Measurements from ENCODE around the gene TGFBI. TPM values are rescaled to one million over a fixed set of nuclear protein-coding genes. Genes with fewer than 3 reads are reported as not detected.

Gene TGFBI
- total and polyA plus RNA-seq, 9 donors, result 164 to 351 (median 213) TPM

- Histone ChIP-seq H3K4me1 (ENCODE audit: control insufficient read depth, insufficient read depth, low read length) (peaks cover 53% of the 10 kb centered on the region), H3K36me3 (ENCODE audit: control insufficient read depth, insufficient read depth, low read length) (peaks cover 47% of the 10 kb centered on the region), H3K9me3 (replicated peaks; ENCODE audit: control insufficient read depth, low read depth, low read length) (no peaks in the 10 kb centered on the region), H3K27ac (ENCODE audit: low read length) (peak overlapping the region; percentile 93), H3K4me3 (ENCODE audit: low read length) (no peak overlapping the region), H3K27me3 (ENCODE audit: control insufficient read depth, insufficient read depth, low read length) (no peaks in the 10 kb centered on the region)
- no peak for DNase-seq
- WGBS (ENCODE audit: insufficient coverage), result 68% methylated on average over 4 of the region's 6 CpGs
Measured at GRCh38 chr5:136058972-136059354, 30.2 kb downstream of the TGFBI start.

DNA sequence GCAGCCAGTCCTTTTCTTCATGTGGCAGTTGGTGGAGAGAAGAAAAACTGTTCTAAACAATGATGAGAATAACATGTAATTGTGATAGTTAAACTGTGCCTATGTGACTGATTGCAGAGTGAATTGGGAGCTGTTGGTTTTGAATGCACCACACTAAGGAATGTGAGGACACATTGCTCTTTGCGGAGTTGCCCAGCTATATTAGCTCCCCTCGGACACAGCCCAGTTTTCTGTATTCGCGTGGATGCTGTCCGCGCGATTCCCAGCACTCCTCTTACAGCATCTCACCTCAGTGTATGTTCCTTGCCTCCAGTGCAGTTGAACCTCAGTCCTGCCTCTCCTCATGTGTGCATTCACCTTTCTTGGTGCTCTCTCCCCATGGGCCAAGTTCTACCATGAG, 32.2 kb downstream of the TGFBI start:
- H3K4me1 ChIP-seq (ENCODE audit: control insufficient read depth, insufficient read depth, low read length), result peaks cover 43% of the 10 kb centered on the region
- H3K27me3 ChIP-seq (ENCODE audit: control insufficient read depth, insufficient read depth, low read length), result no peaks in the 10 kb centered on the region
- 94% methylated on average over 7 of the region's 7 CpGs for WGBS (ENCODE audit: insufficient coverage)
- no peak for DNase-seq
- peaks cover 48% of the 10 kb centered on the region for H3K36me3 ChIP-seq (ENCODE audit: control insufficient read depth, insufficient read depth, low read length)
- no peak overlapping the region for H3K4me3 ChIP-seq (ENCODE audit: low read length)
- H3K9me3 ChIP-seq (replicated peaks; ENCODE audit: control insufficient read depth, low read depth, low read length), result no peaks in the 10 kb centered on the region
- H3K27ac ChIP-seq (ENCODE audit: low read length), result no peak overlapping the region

GRCh38 chr5:136061630-136062365, 33.0 kb downstream of the TGFBI start:
- WGBS (ENCODE audit: insufficient coverage), result 88% methylated on average over 6 of the region's 6 CpGs
- no peak overlapping the region for H3K27ac ChIP-seq (ENCODE audit: low read length)
- H3K36me3 ChIP-seq (ENCODE audit: control insufficient read depth, insufficient read depth, low read length), result peaks cover 44% of the 10 kb centered on the region

GRCh38 chr5:136062366-136063274, 33.8 kb downstream of the TGFBI start:
- Histone ChIP-seq H3K27ac (ENCODE audit: low read length) (no peak overlapping the region), H3K9me3 (replicated peaks; ENCODE audit: control insufficient read depth, low read depth, low read length) (no peaks in the 10 kb centered on the region), H3K4me3 (ENCODE audit: low read length) (no peak overlapping the region), H3K4me1 (ENCODE audit: control insufficient read depth, insufficient read depth, low read length) (peaks cover 36% of the 10 kb centered on the region), H3K27me3 (ENCODE audit: control insufficient read depth, insufficient read depth, low read length) (no peaks in the 10 kb centered on the region), H3K36me3 (ENCODE audit: control insufficient read depth, insufficient read depth, low read length) (peaks cover 39% of the 10 kb centered on the region)
- DNase-seq, result no peak
- WGBS (ENCODE audit: insufficient coverage), result 83% methylated on average over 1 of the region's 6 CpGs

More at GRCh38 chr5:136061630-136062365, 33.0 kb downstream of the TGFBI start:
- no peak for DNase-seq
- Histone ChIP-seq H3K4me1 (ENCODE audit: control insufficient read depth, insufficient read depth, low read length) (peaks cover 40% of the 10 kb centered on the region), H3K27me3 (ENCODE audit: control insufficient read depth, insufficient read depth, low read length) (no peaks in the 10 kb centered on the region), H3K4me3 (ENCODE audit: low read length) (no peak overlapping the region), H3K9me3 (replicated peaks; ENCODE audit: control insufficient read depth, low read depth, low read length) (no peaks in the 10 kb centered on the region)

GRCh38 chr5:136063778-136064465, 35.1 kb downstream of the TGFBI start:
- Histone ChIP-seq H3K4me1 (ENCODE audit: control insufficient read depth, insufficient read depth, low read length) (peaks cover 23% of the 10 kb centered on the region), H3K36me3 (ENCODE audit: control insufficient read depth, insufficient read depth, low read length) (peaks cover 36% of the 10 kb centered on the region), H3K27ac (ENCODE audit: low read length) (no peak overlapping the region), H3K4me3 (ENCODE audit: low read length) (no peak overlapping the region), H3K27me3 (ENCODE audit: control insufficient read depth, insufficient read depth, low read length) (no peaks in the 10 kb centered on the region), H3K9me3 (replicated peaks; ENCODE audit: control insufficient read depth, low read depth, low read length) (peaks cover 3% of the 10 kb centered on the region)
- 72% methylated on average over 5 of the region's 8 CpGs for WGBS (ENCODE audit: insufficient coverage)
- no peak for DNase-seq

GRCh38 chr5:136064510-136064909, 35.7 kb downstream of the TGFBI start:
- Histone ChIP-seq H3K4me1 (ENCODE audit: control insufficient read depth, insufficient read depth, low read length) (peaks cover 20% of the 10 kb centered on the region), H3K9me3 (replicated peaks; ENCODE audit: control insufficient read depth, low read depth, low read length) (peaks cover 3% of the 10 kb centered on the region), H3K27ac (ENCODE audit: low read length) (no peak overlapping the region), H3K4me3 (ENCODE audit: low read length) (no peak overlapping the region), H3K36me3 (ENCODE audit: control insufficient read depth, insufficient read depth, low read length) (peaks cover 34% of the 10 kb centered on the region), H3K27me3 (ENCODE audit: control insufficient read depth, insufficient read depth, low read length) (no peaks in the 10 kb centered on the region)
- no peak for DNase-seq
- 80% methylated on average over 1 of the region's 4 CpGs for WGBS (ENCODE audit: insufficient coverage)

DNA sequence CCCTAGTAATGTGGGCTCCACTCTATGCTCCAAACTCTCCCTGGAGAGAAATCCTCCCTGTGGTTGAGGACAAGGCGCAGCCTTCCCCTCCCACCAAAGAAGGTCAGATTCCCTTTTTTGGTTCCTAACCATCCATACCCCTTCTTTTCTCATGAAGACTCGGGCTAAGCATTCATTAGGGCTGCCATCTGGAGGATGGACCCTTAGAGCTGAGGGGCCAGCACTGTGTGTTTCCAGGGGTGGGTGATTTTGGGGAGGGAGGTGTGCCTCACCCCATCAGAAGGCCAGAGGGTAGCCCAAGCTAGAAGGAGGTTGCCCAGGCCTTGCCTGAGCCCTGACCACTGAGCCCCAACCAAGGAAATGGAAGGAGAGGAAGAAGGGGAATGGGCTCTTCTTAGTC, 36.8 kb downstream of the TGFBI start:
- Histone ChIP-seq H3K9me3 (replicated peaks; ENCODE audit: control insufficient read depth, low read depth, low read length) (peaks cover 3% of the 10 kb centered on the region), H3K36me3 (ENCODE audit: control insufficient read depth, insufficient read depth, low read length) (peaks cover 26% of the 10 kb centered on the region), H3K4me1 (ENCODE audit: control insufficient read depth, insufficient read depth, low read length) (peaks cover 21% of the 10 kb centered on the region), H3K27ac (ENCODE audit: low read length) (peak overlapping the region; percentile 86), H3K27me3 (ENCODE audit: control insufficient read depth, insufficient read depth, low read length) (no peaks in the 10 kb centered on the region), H3K4me3 (ENCODE audit: low read length) (no peak overlapping the region)
- WGBS (ENCODE audit: insufficient coverage), result no CpG with 5 or more reads among the region's 2 CpGs
- DNase-seq, result no peak

DNA sequence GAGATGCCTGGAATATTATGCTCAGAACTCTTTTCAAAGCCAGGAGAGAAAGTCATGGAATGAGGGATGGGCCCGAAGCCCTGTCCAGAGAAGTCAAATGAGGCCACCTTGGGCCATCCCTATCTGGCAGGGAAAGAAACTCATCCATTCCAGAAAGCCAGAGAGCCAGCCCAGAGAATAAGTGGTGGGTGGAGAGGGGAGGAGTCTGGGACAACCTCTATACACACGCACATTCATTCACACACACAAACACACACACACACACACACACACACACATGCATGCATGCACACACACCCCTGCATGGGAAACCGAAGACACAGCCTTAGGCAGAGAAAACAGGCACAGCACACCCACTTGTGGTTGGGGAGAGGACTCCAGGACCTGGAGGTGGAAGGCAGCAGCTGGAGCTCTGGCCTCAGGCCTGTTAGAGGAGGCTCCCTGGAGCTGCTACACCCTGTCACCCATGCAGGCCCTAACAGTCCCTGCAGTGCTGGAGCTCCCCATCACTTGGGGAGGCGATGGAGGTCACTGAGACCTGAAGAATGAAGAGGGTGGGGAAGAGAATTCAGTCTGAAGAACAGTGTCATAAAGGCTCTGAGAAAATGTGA, 38.0 kb downstream of the TGFBI start:
- no peak overlapping the region for H3K4me3 ChIP-seq (ENCODE audit: low read length)
- H3K27ac ChIP-seq (ENCODE audit: low read length), result peak overlapping the region; percentile 68
- no peaks in the 10 kb centered on the region for H3K27me3 ChIP-seq (ENCODE audit: control insufficient read depth, insufficient read depth, low read length)
- peaks cover 3% of the 10 kb centered on the region for H3K9me3 ChIP-seq (replicated peaks; ENCODE audit: control insufficient read depth, low read depth, low read length)
- DNase-seq, result peak; percentile 95
- peaks cover 17% of the 10 kb centered on the region for H3K36me3 ChIP-seq (ENCODE audit: control insufficient read depth, insufficient read depth, low read length)
- 78% methylated on average over 1 of the region's 4 CpGs for WGBS (ENCODE audit: insufficient coverage)
- peaks cover 28% of the 10 kb centered on the region for H3K4me1 ChIP-seq (ENCODE audit: control insufficient read depth, insufficient read depth, low read length)

- Histone ChIP-seq H3K4me1 (ENCODE audit: control insufficient read depth, insufficient read depth, low read length) (peaks cover 28% of the 10 kb centered on the region), H3K9me3 (replicated peaks; ENCODE audit: control insufficient read depth, low read depth, low read length) (peaks cover 3% of the 10 kb centered on the region), H3K36me3 (ENCODE audit: control insufficient read depth, insufficient read depth, low read length) (peaks cover 11% of the 10 kb centered on the region), H3K4me3 (ENCODE audit: low read length) (no peak overlapping the region), H3K27me3 (ENCODE audit: control insufficient read depth, insufficient read depth, low read length) (no peaks in the 10 kb centered on the region), H3K27ac (ENCODE audit: low read length) (peak overlapping the region; percentile 68)
- DNase-seq, result no peak
- WGBS (ENCODE audit: insufficient coverage), result no CpG with 5 or more reads among the region's 1 CpG
Measured at GRCh38 chr5:136067422-136067821, 38.6 kb downstream of the TGFBI start.
